Sigmoid colon (tissue), 7 donors: ENCODE results near the gene LYL1. TPM values are rescaled to one million over a fixed set of nuclear protein-coding genes. Genes with fewer than 3 reads are reported as not detected.

Experiments
- DNase-seq: peaks from one replicate; pipeline ENCODE4 v3.0.0-alpha.2; 2019
- H3K27ac ChIP-seq, 4 donors: fragments of 200-600 bp; sonication (generic); one replicate each; pipeline ENCODE4 v1.5.1; 2016 to 2019; ENCODE audit warnings: mild to moderate bottlenecking in 1 of 4
- H3K27me3 ChIP-seq, 3 donors: fragments of 200-600 bp; sonication (generic); one replicate each; pipeline ENCODE4 v1.5.1; 2019; ENCODE audit warnings: mild to moderate bottlenecking in 1 of 3
- H3K36me3 ChIP-seq, 4 donors: fragments of 200-600 bp; sonication (generic); one replicate each; pipeline ENCODE4 v1.5.1; 2016 to 2019
- H3K4me1 ChIP-seq, 4 donors: fragments of 200-600 bp; sonication (generic); one replicate each; pipeline ENCODE4 v1.5.1; 2017 to 2019
- H3K4me3 ChIP-seq, 4 donors: fragments of 200-600 bp; sonication (generic); one replicate each; pipeline ENCODE4 v1.5.1; 2017 to 2019; ENCODE audit warnings: mild to moderate bottlenecking in 2 of 4, moderate library complexity in 1 of 4
- H3K9me3 ChIP-seq, 4 donors: fragments of 200-600 bp in 3 of 4; sonication (generic) in 3 of 4; one replicate each; pipeline versions ENCODE4 v1.5.1 to v1.6.1; 2013 to 2019
- EP300 ChIP-seq, 4 donors: sonication (generic); formaldehyde crosslinking; IDR thresholded peaks; one replicate each; pipeline ENCODE4 v1.6.1; 2017; ENCODE audit warnings: antibody characterized with exemption in 4 of 4
- POLR2A ChIP-seq, 2 donors: fragments of 450-650 bp; IDR thresholded peaks; one replicate each; pipeline ENCODE4 v1.6.1; 2016; ENCODE audit warnings: antibody characterized with exemption in 2 of 2, mild to moderate bottlenecking in 2 of 2, moderate library complexity in 2 of 2
- POLR2AphosphoS5 ChIP-seq, 4 donors: sonication (generic); formaldehyde crosslinking; IDR thresholded peaks; one replicate each; pipeline ENCODE4 v1.6.1; 2017; ENCODE audit warnings: antibody characterized with exemption in 4 of 4
- WGBS, 2 donors: extraction: QIAGEN DNeasy Blood & Tissue Kit; methylation state at CpG; one replicate each; pipeline ENCODE4 v1.1.7; 2013; 5-methylcytosine and 5-hydroxymethylcytosine counted together
- intact Hi-C: fragments of 100-400 bp; cut with DNase I; formaldehyde crosslinking; loops from one replicate; pipeline ENCODE4 v1.15.1; 2023
- polyA plus RNA-seq, 3 donors: library from polyadenylated mRNA; stranded (reverse); fragments of 200-250 nt; gene quantifications; one replicate each; pipeline ENCODE4 v1.2.3, GENCODE V29; 2013
- total RNA-seq, 4 donors: library from RNA; depleted of rRNA; stranded (reverse); fragments of >200 nt; gene quantifications; one replicate each; pipeline ENCODE4 v1.1.0, GENCODE V29; 2016
- TF ChIP-seq, protein P1 (sequence below), 4 experiments: fragments of 450-650 bp in 3 of 4; fragments of 200-600 bp in 1 of 4; IDR thresholded peaks; one replicate each; pipeline ENCODE4 v1.5.1; 2016 to 2019; ENCODE audit warnings: antibody characterized with exemption in 4 of 4, mild to moderate bottlenecking in 3 of 4, moderate library complexity in 2 of 4
- donor health status: healthy with polysubstance abuse.
- donor health status: Bipolar disorder and iron deficiency.
- donor health status: healthy.

The LYL1 gene
- total and polyA plus RNA-seq, 7 donors = 3.0 to 18.4 (median 13.8) TPM

GRCh38 chr19:13117176-13117771 lies 14.6 kb upstream of the LYL1 start:
- Histone ChIP-seq H3K36me3 (peaks cover 0 to 30% (median 9%) of the 10 kb centered on the region in 4 donors), H3K9me3 (no peaks in the 10 kb centered on the region), H3K4me1 (peaks cover 0 to 49% (median 43%) of the 10 kb centered on the region in 4 donors), H3K27me3 (no peaks in the 10 kb centered on the region), H3K4me3 (peak overlapping the region; percentile 91 to 99 (median 96)), H3K27ac (peak overlapping the region; percentile 72 to 83 (median 76))
- intact Hi-C loops = loop anchor here (5.0 kb wide), 2 partner anchors 35 to 145 kb away; partner anchors contain the start of genes IER2 and STX10
- no peak for DNase-seq
- no peak for TF ChIP-seq EP300 (IDR thresholded peaks at IDR 0.05)
- TF ChIP-seq POLR2A (IDR thresholded peaks at IDR 0.05) = no peak
- TF ChIP-seq, protein P1, sequence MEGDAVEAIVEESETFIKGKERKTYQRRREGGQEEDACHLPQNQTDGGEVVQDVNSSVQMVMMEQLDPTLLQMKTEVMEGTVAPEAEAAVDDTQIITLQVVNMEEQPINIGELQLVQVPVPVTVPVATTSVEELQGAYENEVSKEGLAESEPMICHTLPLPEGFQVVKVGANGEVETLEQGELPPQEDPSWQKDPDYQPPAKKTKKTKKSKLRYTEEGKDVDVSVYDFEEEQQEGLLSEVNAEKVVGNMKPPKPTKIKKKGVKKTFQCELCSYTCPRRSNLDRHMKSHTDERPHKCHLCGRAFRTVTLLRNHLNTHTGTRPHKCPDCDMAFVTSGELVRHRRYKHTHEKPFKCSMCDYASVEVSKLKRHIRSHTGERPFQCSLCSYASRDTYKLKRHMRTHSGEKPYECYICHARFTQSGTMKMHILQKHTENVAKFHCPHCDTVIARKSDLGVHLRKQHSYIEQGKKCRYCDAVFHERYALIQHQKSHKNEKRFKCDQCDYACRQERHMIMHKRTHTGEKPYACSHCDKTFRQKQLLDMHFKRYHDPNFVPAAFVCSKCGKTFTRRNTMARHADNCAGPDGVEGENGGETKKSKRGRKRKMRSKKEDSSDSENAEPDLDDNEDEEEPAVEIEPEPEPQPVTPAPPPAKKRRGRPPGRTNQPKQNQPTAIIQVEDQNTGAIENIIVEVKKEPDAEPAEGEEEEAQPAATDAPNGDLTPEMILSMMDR (IDR thresholded peaks at IDR 0.05) = no peak
- TF ChIP-seq POLR2AphosphoS5 (IDR thresholded peaks at IDR 0.05) = no peak
- WGBS, 2 donors = 3 to 10% methylated on average over 20 of the region's 20 CpGs

- peak within 1 kb of the TSS; percentile 91 to 99 (median 96) for H3K4me3 ChIP-seq
- H3K27ac ChIP-seq = peak within 1 kb of the TSS; percentile 72 to 83 (median 76)
- intact Hi-C loops = loop anchor here (5.0 kb wide), 2 partner anchors 36 to 146 kb away; partner anchors contain the start of genes IER2 and STX10
- WGBS, 2 donors = 0% methylated on average over 51 of the region's 51 CpGs
- no peaks in the 10 kb centered on the region for H3K27me3 ChIP-seq
- no peaks in the 10 kb centered on the region for H3K9me3 ChIP-seq
- peak; percentile 96 for DNase-seq
- peaks cover 0 to 34% (median 9%) of the 10 kb centered on the region in 4 donors for H3K36me3 ChIP-seq
- peak in 1 of 4 donors; percentile 59 for TF ChIP-seq EP300 (IDR thresholded peaks at IDR 0.05)
- TF ChIP-seq, protein P1 (IDR thresholded peaks at IDR 0.05) = no peak
- no peak for TF ChIP-seq POLR2A (IDR thresholded peaks at IDR 0.05)
- TF ChIP-seq POLR2AphosphoS5 (IDR thresholded peaks at IDR 0.05) = peak; percentile 70 to 85 (median 74)
- peaks cover 0 to 49% (median 43%) of the 10 kb centered on the region in 4 donors for H3K4me1 ChIP-seq
Measured at GRCh38 chr19:13116282-13117175, 13.9 kb upstream of the LYL1 start, which contains the start of gene TRMT1. Gene TRMT1 (minus strand): TSS chr19:13116740. CDS start chr19:13116399, 341 bp downstream.

- Histone ChIP-seq H3K9me3 (no peaks in the 10 kb centered on the region), H3K36me3 (peaks cover 0 to 33% (median 9%) of the 10 kb centered on the region in 4 donors), H3K27ac (peak overlapping the region; percentile 72 to 83 (median 76)), H3K27me3 (no peaks in the 10 kb centered on the region), H3K4me3 (peak overlapping the region; percentile 91 to 99 (median 96)), H3K4me1 (peaks cover 0 to 49% (median 43%) of the 10 kb centered on the region in 4 donors)
- WGBS, 2 donors = 3 to 4% methylated on average over 18 of the region's 18 CpGs
- DNase-seq = no peak
- TF ChIP-seq, protein P1 (IDR thresholded peaks at IDR 0.05) = no peak
- TF ChIP-seq POLR2AphosphoS5 (IDR thresholded peaks at IDR 0.05) = no peak
- no peak for TF ChIP-seq POLR2A (IDR thresholded peaks at IDR 0.05)
- TF ChIP-seq EP300 (IDR thresholded peaks at IDR 0.05) = no peak
- intact Hi-C loops = loop anchor here (5.0 kb wide), 2 partner anchors 36 to 146 kb away; partner anchors contain the start of genes IER2 and STX10
Measured at GRCh38 chr19:13115936-13116281, 13.3 kb upstream of the LYL1 start.

DNA sequence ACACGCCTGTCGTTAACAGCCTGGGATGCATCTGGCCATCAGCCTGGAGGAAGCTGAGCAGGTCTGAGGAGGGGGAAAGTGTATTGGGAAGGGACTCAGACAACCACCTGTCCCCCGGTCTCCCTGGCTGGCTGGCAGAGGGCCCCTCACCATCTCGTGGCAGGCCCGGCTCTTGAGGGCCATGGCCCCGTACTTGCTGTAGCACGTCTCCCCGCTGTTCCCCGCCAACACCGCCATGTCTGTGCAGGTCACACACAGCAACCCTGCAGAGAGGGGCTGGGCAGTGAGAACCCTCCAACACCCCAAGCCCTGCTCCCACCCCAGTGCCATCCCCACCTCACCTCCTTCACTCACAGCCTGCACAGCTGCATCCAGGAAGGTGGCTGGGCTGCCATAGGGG lies 9.9 kb upstream of the LYL1 start:
- intact Hi-C loops = no loop called here
- peaks cover 0 to 51% (median 14%) of the 10 kb centered on the region in 4 donors for H3K36me3 ChIP-seq

More for the DNA sequence above, 9.9 kb upstream of the LYL1 start:
- H3K9me3 ChIP-seq = no peaks in the 10 kb centered on the region
- H3K4me3 ChIP-seq = no peak overlapping the region
- H3K27me3 ChIP-seq = no peaks in the 10 kb centered on the region
- H3K4me1 ChIP-seq = peaks cover 0 to 25% (median 20%) of the 10 kb centered on the region in 4 donors
- DNase-seq = no peak
- WGBS, 2 donors = 97 to 99% methylated on average over 10 of the region's 10 CpGs
- TF ChIP-seq, protein P1 (IDR thresholded peaks at IDR 0.05) = no peak
- TF ChIP-seq EP300 (IDR thresholded peaks at IDR 0.05) (no peak), POLR2AphosphoS5 (IDR thresholded peaks at IDR 0.05) (no peak), POLR2A (IDR thresholded peaks at IDR 0.05) (no peak)
- H3K27ac ChIP-seq = no peak overlapping the region
